HUES64 (cell line): ENCODE data around the gene CAMSAP2.
"Not testable (repeated sequence)": the region's sequence is repeated elsewhere in the genome, so short reads cannot be mapped to it uniquely, and the experiment has no call there.

ENCODE experiments used
- H3K27ac ChIP-seq: 2 replicates; pipeline ENCODE4 v1.7.0; 2013; ENCODE audit warnings: low read depth, low read length, inconsistent platforms
- H3K27me3 ChIP-seq: 2 replicates; pipeline ENCODE4 v1.6.1; 2013; ENCODE audit warnings: mild to moderate bottlenecking, low read length; ENCODE audit not compliant: insufficient read depth
- H3K36me3 ChIP-seq: 2 replicates; pipeline ENCODE4 v1.6.1; 2013; ENCODE audit warnings: mild to moderate bottlenecking, low read length; ENCODE audit not compliant: insufficient read depth
- H3K4me1 ChIP-seq: 2 replicates; pipeline ENCODE4 v1.6.1; 2013; ENCODE audit warnings: mild to moderate bottlenecking, low read length, moderate library complexity; ENCODE audit not compliant: insufficient read depth
- H3K4me3 ChIP-seq: 2 replicates; pipeline ENCODE4 v1.5.1; 2013; ENCODE audit warnings: mild to moderate bottlenecking, low read length, moderate library complexity
- H3K9ac ChIP-seq: 2 replicates; pipeline ENCODE4 v1.6.1; 2013; ENCODE audit warnings: mild to moderate bottlenecking, low read depth, low read length
- H3K9me3 ChIP-seq: 2 replicates; pipeline ENCODE4 v1.6.1; 2013; ENCODE audit warnings: low read depth, low read length; ENCODE audit not compliant: insufficient read depth
- WGBS: fragments of 150-250, 120-280 bp; methylation state at CpG from one replicate; pipeline ENCODE4 v1.1.7; 2013; ENCODE audit warnings: missing lambda C conversion rate; 5-methylcytosine and 5-hydroxymethylcytosine counted together

CAMSAP2 gene

GRCh38 chr1:200786788-200787187 is 48.1 kb downstream of the CAMSAP2 start:
- no peak overlapping the region for H3K27ac ChIP-seq
- H3K4me1 ChIP-seq = no peaks in the 10 kb centered on the region
- WGBS = 98% methylated on average over 4 of the region's 4 CpGs
- H3K9ac ChIP-seq = no peak overlapping the region
- no peaks in the 10 kb centered on the region for H3K27me3 ChIP-seq
- H3K9me3 ChIP-seq = peaks cover 6% of the 10 kb centered on the region; the same call in 1 of the 2 replicates
- H3K36me3 ChIP-seq = peaks cover 15% of the 10 kb centered on the region
- no peak overlapping the region for H3K4me3 ChIP-seq

GRCh38 chr1:200787896-200788387 is 49.2 kb downstream of the CAMSAP2 start:
- peaks cover 4% of the 10 kb centered on the region for H3K36me3 ChIP-seq
- no peak overlapping the region for H3K9ac ChIP-seq
- H3K27ac ChIP-seq = no peak overlapping the region
- 100% methylated on average over 1 of the region's 1 CpG for WGBS
- no peaks in the 10 kb centered on the region for H3K27me3 ChIP-seq
- no peaks in the 10 kb centered on the region for H3K4me1 ChIP-seq
- no peaks in the 10 kb centered on the region for H3K9me3 ChIP-seq
- H3K4me3 ChIP-seq = no peak overlapping the region

- 90% methylated on average over 5 of the region's 6 CpGs for WGBS
- not testable (repeated sequence) for H3K4me1 ChIP-seq, H3K27ac ChIP-seq, H3K36me3 ChIP-seq, H3K27me3 ChIP-seq, H3K4me3 ChIP-seq, H3K9ac ChIP-seq, H3K9me3 ChIP-seq
Measured at GRCh38 chr1:200791012-200791411, 52.3 kb downstream of the CAMSAP2 start.

- Histone ChIP-seq H3K4me1 (no peaks in the 10 kb centered on the region), H3K9me3 (no peaks in the 10 kb centered on the region), H3K27ac (no peak overlapping the region), H3K9ac (no peak overlapping the region), H3K36me3 (0 out of 2 replicates have a peak, but pooled peaks cover 3% of the 10 kb centered on the region), H3K4me3 (no peak overlapping the region), H3K27me3 (no peaks in the 10 kb centered on the region)
- 100% methylated on average over 1 of the region's 2 CpGs for whole genome bisulfite sequencing
Measured at GRCh38 chr1:200793677-200794076, 55.0 kb downstream of the CAMSAP2 start.

- Histone ChIP-seq H3K27ac (no peak overlapping the region), H3K4me1 (no peaks in the 10 kb centered on the region), H3K27me3 (no peaks in the 10 kb centered on the region), H3K4me3 (no peak overlapping the region), H3K9ac (no peak overlapping the region), H3K36me3 (0 out of 2 replicates have a peak, but pooled peaks cover 3% of the 10 kb centered on the region), H3K9me3 (no peaks in the 10 kb centered on the region)
- WGBS = 94% methylated on average over 1 of the region's 1 CpG
Measured at GRCh38 chr1:200794506-200795065, 55.9 kb downstream of the CAMSAP2 start.

GRCh38 chr1:200795156-200795555 is 56.5 kb downstream of the CAMSAP2 start:
- WGBS = 89% methylated on average over 1 of the region's 1 CpG
- Histone ChIP-seq H3K4me3 (no peak overlapping the region), H3K9ac (no peak overlapping the region), H3K27me3 (no peaks in the 10 kb centered on the region), H3K36me3 (0 out of 2 replicates have a peak, but pooled peaks cover 3% of the 10 kb centered on the region), H3K9me3 (no peaks in the 10 kb centered on the region), H3K4me1 (no peaks in the 10 kb centered on the region), H3K27ac (no peak overlapping the region)

- 91% methylated on average over 1 of the region's 2 CpGs for WGBS
- Histone ChIP-seq H3K4me1 (peaks cover 25% of the 10 kb centered on the region), H3K9ac (no peak overlapping the region), H3K36me3 (peaks cover 2% of the 10 kb centered on the region), H3K27me3 (no peaks in the 10 kb centered on the region), H3K27ac (peak overlapping the region; percentile 21; the same call in 1 of the 2 replicates), H3K4me3 (no peak overlapping the region), H3K9me3 (no peaks in the 10 kb centered on the region)
Measured at GRCh38 chr1:200802042-200802441, 63.3 kb downstream of the CAMSAP2 start.

- no peak overlapping the region for H3K4me3 ChIP-seq
- H3K27ac ChIP-seq = peak overlapping the region; percentile 58
- no peak overlapping the region for H3K9ac ChIP-seq
- 42% methylated on average over 2 of the region's 2 CpGs for WGBS
- no peaks in the 10 kb centered on the region for H3K9me3 ChIP-seq
- H3K36me3 ChIP-seq = peaks cover 10% of the 10 kb centered on the region
- peaks cover 25% of the 10 kb centered on the region for H3K4me1 ChIP-seq
- H3K27me3 ChIP-seq = no peaks in the 10 kb centered on the region
Measured at GRCh38 chr1:200802865-200803512, 64.3 kb downstream of the CAMSAP2 start.

GRCh38 chr1:200805719-200806118 is 67.0 kb downstream of the CAMSAP2 start:
- peaks cover 25% of the 10 kb centered on the region for H3K4me1 ChIP-seq
- H3K9ac ChIP-seq = peak overlapping the region; percentile 45; the same call in 1 of the 2 replicates
- 97% methylated on average over 3 of the region's 3 CpGs for WGBS
- no peaks in the 10 kb centered on the region for H3K9me3 ChIP-seq
- H3K27ac ChIP-seq = peak overlapping the region; percentile 39; the same call in 1 of the 2 replicates
- no peak overlapping the region for H3K4me3 ChIP-seq
- H3K36me3 ChIP-seq = peaks cover 29% of the 10 kb centered on the region
- no peaks in the 10 kb centered on the region for H3K27me3 ChIP-seq

GRCh38 chr1:200808846-200809245 is 70.2 kb downstream of the CAMSAP2 start:
- peaks cover 47% of the 10 kb centered on the region for H3K36me3 ChIP-seq
- WGBS = 89% methylated on average over 2 of the region's 2 CpGs

GRCh38 chr1:200811704-200812103 is 73.0 kb downstream of the CAMSAP2 start:
- no peak overlapping the region for H3K27ac ChIP-seq
- H3K4me1 ChIP-seq = no peaks in the 10 kb centered on the region
- H3K9me3 ChIP-seq = no peaks in the 10 kb centered on the region
- H3K27me3 ChIP-seq = no peaks in the 10 kb centered on the region
- H3K36me3 ChIP-seq = peaks cover 58% of the 10 kb centered on the region
- H3K4me3 ChIP-seq = no peak overlapping the region
- 91% methylated on average over 4 of the region's 4 CpGs for WGBS
- H3K9ac ChIP-seq = no peak overlapping the region

More at GRCh38 chr1:200808846-200809245, 70.2 kb downstream of the CAMSAP2 start:
- peaks cover 10% of the 10 kb centered on the region; the same call in 1 of the 2 replicates for H3K4me1 ChIP-seq
- H3K9ac ChIP-seq = no peak overlapping the region
- no peak overlapping the region for H3K27ac ChIP-seq
- H3K9me3 ChIP-seq = no peaks in the 10 kb centered on the region
- no peaks in the 10 kb centered on the region for H3K27me3 ChIP-seq
- H3K4me3 ChIP-seq = no peak overlapping the region
